B cell (primary cell): ENCODE measurements around the gene DYRK1A. TPM values are rescaled to one million over a fixed set of nuclear protein-coding genes. Genes with fewer than 3 reads are reported as not detected.
A peak's percentile ranks its signal among the peaks of the same experiment; 100 is the strongest.

ENCODE experiments used
- ATAC-seq: fragments of 200-7000 bp; cut with Tn5 transposase; one replicate; pipeline ENCODE4 v1.10.0; 2021; ENCODE audit warnings: low read depth, mild to moderate bottlenecking, moderate number of reproducible peaks, moderate library complexity
- CTCF ChIA-PET: fragments of 350-600 bp; sonication (Branson Sonifier 250); formaldehyde crosslinking; loops from one replicate; lab custom pipeline; 2021; ENCODE audit warnings: antibody characterized with exemption, inconsistent platforms; lab: Charles Lee
- POLR2A ChIA-PET: fragments of 350-600 bp; sonication (Branson Sonifier 250); formaldehyde crosslinking; loops from one replicate; lab custom pipeline; 2021; ENCODE audit warnings: antibody characterized with exemption; lab: Charles Lee
- DNase-seq: peaks from one replicate; pipeline ENCODE4 v3.0.0; 2013
- H2AFZ ChIP-seq: 2 replicates; pipeline ENCODE4 v1.6.1; 2012; ENCODE audit warnings: mild to moderate bottlenecking, low read depth, low read length; ENCODE audit not compliant: insufficient read depth, poor library complexity, severe bottlenecking
- H3K27ac ChIP-seq, 2 donors: 1 replicate in 1 of 2; 2 replicates in 1 of 2; pipeline ENCODE4 v1.5.1; 2012 to 2013; ENCODE audit warnings: low read length in 2 of 2, mild to moderate bottlenecking in 2 of 2, moderate library complexity in 1 of 2
- H3K27me3 ChIP-seq, 4 experiments: fragments of 200-600 bp in 1 of 4; sonication (generic) in 1 of 4; replicated peaks in 1 of 4; 1 replicate in 2 of 4; 2 replicates in 2 of 4; pipeline versions ENCODE4 v1.6.1 to v1.7.0; 2013 to 2016; ENCODE audit warnings: low read length in 3 of 4, mild to moderate bottlenecking in 2 of 4, mixed read lengths in 1 of 4, moderate library complexity in 1 of 4; ENCODE audit not compliant: insufficient read depth in 4 of 4, control insufficient read depth in 3 of 4; ENCODE audit errors: control extremely low read depth in 1 of 4
- H3K36me3 ChIP-seq, 2 experiments: replicated peaks in 1 of 2; 1 replicate in 1 of 2; 2 replicates in 1 of 2; pipeline versions ENCODE4 v1.6.1 to v1.7.1; 2013; ENCODE audit warnings: low read length in 1 of 2; ENCODE audit not compliant: insufficient read depth in 2 of 2, control insufficient read depth in 1 of 2; ENCODE audit errors: control extremely low read depth in 1 of 2, extremely low read depth in 1 of 2
- H3K4me1 ChIP-seq, 2 donors: fragments of 200-600 bp in 1 of 2; sonication (generic) in 1 of 2; 1 replicate in 1 of 2; 2 replicates in 1 of 2; pipeline versions ENCODE4 v1.5.1 to v1.6.1; 2013 to 2017; ENCODE audit warnings: low read length in 2 of 2; ENCODE audit not compliant: control insufficient read depth in 2 of 2, insufficient read depth in 2 of 2
- H3K4me2 ChIP-seq: replicated peaks from 2 replicates; pipeline ENCODE3; 2012; ENCODE audit warnings: mild to moderate bottlenecking, low read depth, low read length; ENCODE audit not compliant: poor library complexity, severe bottlenecking
- H3K4me3 ChIP-seq, 5 experiments: fragments of 200-600 bp in 1 of 5; sonication (generic) in 1 of 5; 1 replicate in 3 of 5; 2 replicates in 2 of 5; pipeline versions ENCODE4 v1.5.1 to v1.7.0; 2011 to 2016; ENCODE audit warnings: low read length in 4 of 5, mild to moderate bottlenecking in 4 of 5, low read depth in 2 of 5, control low read depth in 1 of 5, moderate library complexity in 1 of 5; ENCODE audit not compliant: insufficient read depth in 1 of 5; ENCODE audit errors: control extremely low read depth in 1 of 5, extremely low read depth in 1 of 5
- H3K79me2 ChIP-seq: fragments of 200-600 bp; sonication (generic); one replicate; pipeline ENCODE4 v1.6.0; 2016; ENCODE audit warnings: low read length; ENCODE audit not compliant: control insufficient read depth, insufficient read depth
- H3K9ac ChIP-seq: fragments of 200-600 bp; sonication (generic); 2 replicates; pipeline ENCODE4 v1.6.1; 2017; ENCODE audit warnings: mild to moderate bottlenecking, low read length, moderate library complexity
- H3K9me3 ChIP-seq, 3 donors: one replicate each; pipeline versions ENCODE4 v1.6.1 to v1.7.1; 2013; ENCODE audit warnings: low read length in 2 of 3; ENCODE audit not compliant: control insufficient read depth in 2 of 3, insufficient read depth in 1 of 3; ENCODE audit errors: control extremely low read depth in 1 of 3
- H4K20me1 ChIP-seq: 2 replicates; pipeline ENCODE4 v1.6.0; 2012; ENCODE audit warnings: mild to moderate bottlenecking, low read length; ENCODE audit not compliant: insufficient read depth, control insufficient read depth, poor library complexity, severe bottlenecking
- H3K27ac Mint-ChIP-seq: one replicate; pipeline ENCODE4 v1.8.0; 2021; ENCODE audit warnings: mixed read lengths
- H3K27me3 Mint-ChIP-seq: one replicate; pipeline ENCODE4 v1.8.0; 2021; ENCODE audit warnings: mixed read lengths
- H3K4me1 Mint-ChIP-seq: one replicate; pipeline ENCODE4 v1.8.0; 2021; ENCODE audit warnings: mixed read lengths
- H3K4me3 Mint-ChIP-seq: one replicate; pipeline ENCODE4 v1.8.0; 2021; ENCODE audit warnings: mixed read lengths
- H3K9me3 Mint-ChIP-seq: one replicate; pipeline ENCODE4 v1.8.0; 2022; ENCODE audit warnings: mixed read lengths; ENCODE audit not compliant: insufficient read depth
- EZH2 ChIP-seq: IDR thresholded peaks from 2 replicates; pipeline ENCODE4 v1.6.1; 2012; ENCODE audit warnings: borderline replicate concordance, low read depth, mild to moderate bottlenecking, moderate library complexity, low read length; ENCODE audit not compliant: insufficient read depth, poor library complexity, severe bottlenecking
- WGBS: methylation state at CpG from one replicate; pipeline ENCODE4 v1.1.5; 2013; ENCODE audit warnings: missing lambda C conversion rate; ENCODE audit not compliant: insufficient coverage; 5-methylcytosine and 5-hydroxymethylcytosine counted together
- intact Hi-C: fragments of 100-400 bp; cut with micrococcal nuclease; formaldehyde crosslinking; loops from one replicate; pipeline ENCODE4 v1.10.0; 2022
- polyA plus RNA-seq: library from polyadenylated mRNA; depleted of rRNA; stranded (reverse); fragments of >200 nt; gene quantifications from 2 replicates; pipeline ENCODE4 v1.2.3, GENCODE V29; 2012
- total RNA-seq, 2 donors: library from RNA; stranded (reverse); fragments of 120-200 nt in 1 of 2; gene quantifications; 1 replicate in 1 of 2; 2 replicates in 1 of 2; pipeline versions ENCODE4 v1.2.3 to v1.2.4, GENCODE V29; 2013 to 2022
- TF ChIP-seq, protein P1 (sequence below): fragments of 200-600 bp; IDR thresholded peaks from one replicate; pipeline ENCODE4 v1.8.0; 2022; ENCODE audit warnings: antibody characterized with exemption, mild to moderate bottlenecking

The DYRK1A gene
- total and polyA plus RNA-seq, 2 donors (not counting 1 experiment from before 2014, with no cell fraction given), result 46.6 to 147 TPM

DNA sequence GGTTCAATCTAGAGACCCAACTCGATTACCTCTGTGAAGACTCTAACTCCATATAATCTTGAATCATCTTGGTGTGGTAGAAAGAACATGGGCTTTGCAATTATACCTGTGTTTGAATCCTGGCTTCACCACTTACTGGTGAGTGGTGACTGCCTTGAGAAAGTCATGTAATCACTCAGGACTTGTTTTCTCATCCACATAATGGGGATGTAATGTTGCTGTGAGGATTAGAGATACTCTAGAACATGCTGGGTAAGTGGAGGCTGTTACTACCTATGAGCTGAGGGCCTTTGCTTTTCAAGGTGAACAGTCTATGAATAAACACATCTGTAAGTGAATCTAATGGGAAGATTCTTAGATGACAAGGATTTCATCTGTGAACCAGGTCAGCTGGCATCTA is 2.6 kb upstream of the DYRK1A start:
- H3K79me2 ChIP-seq, result peaks cover 14% of the 10 kb centered on the region
- no peaks in the 10 kb centered on the region for H3K9me3 ChIP-seq
- H3K27me3 ChIP-seq, result no peaks in the 10 kb centered on the region
- Mint-ChIP-seq H3K9me3 (no peaks in the 10 kb centered on the region), H3K4me3 (peak overlapping the region; percentile 42), H3K27ac (no peak overlapping the region), H3K27me3 (no peaks in the 10 kb centered on the region), H3K4me1 (peaks cover 21% of the 10 kb centered on the region)
- intact Hi-C loops, result loop anchor here (2.0 to 10.0 kb wide), 2 partner anchors 143 to 1299 kb away; partner anchors contain the start of gene SETD4
- no peak overlapping the region for H3K4me3 ChIP-seq
- no peaks in the 10 kb centered on the region for H3K36me3 ChIP-seq
- H3K9ac ChIP-seq, result no peak overlapping the region
- peaks cover 13 to 23% of the 10 kb centered on the region in 2 donors for H3K4me1 ChIP-seq
- TF ChIP-seq EZH2, result no peak
- TF ChIP-seq, protein P1, sequence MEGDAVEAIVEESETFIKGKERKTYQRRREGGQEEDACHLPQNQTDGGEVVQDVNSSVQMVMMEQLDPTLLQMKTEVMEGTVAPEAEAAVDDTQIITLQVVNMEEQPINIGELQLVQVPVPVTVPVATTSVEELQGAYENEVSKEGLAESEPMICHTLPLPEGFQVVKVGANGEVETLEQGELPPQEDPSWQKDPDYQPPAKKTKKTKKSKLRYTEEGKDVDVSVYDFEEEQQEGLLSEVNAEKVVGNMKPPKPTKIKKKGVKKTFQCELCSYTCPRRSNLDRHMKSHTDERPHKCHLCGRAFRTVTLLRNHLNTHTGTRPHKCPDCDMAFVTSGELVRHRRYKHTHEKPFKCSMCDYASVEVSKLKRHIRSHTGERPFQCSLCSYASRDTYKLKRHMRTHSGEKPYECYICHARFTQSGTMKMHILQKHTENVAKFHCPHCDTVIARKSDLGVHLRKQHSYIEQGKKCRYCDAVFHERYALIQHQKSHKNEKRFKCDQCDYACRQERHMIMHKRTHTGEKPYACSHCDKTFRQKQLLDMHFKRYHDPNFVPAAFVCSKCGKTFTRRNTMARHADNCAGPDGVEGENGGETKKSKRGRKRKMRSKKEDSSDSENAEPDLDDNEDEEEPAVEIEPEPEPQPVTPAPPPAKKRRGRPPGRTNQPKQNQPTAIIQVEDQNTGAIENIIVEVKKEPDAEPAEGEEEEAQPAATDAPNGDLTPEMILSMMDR, result no peak
- ATAC-seq (no peak), DNase-seq (no peak)
- H3K4me2 ChIP-seq, result no peak overlapping the region
- no CpG with 5 or more reads among the region's 1 CpG for WGBS
- H2AFZ ChIP-seq, result no peak overlapping the region
- ChIA-PET POLR2A (no interaction called here), CTCF (interaction anchor here (1.1 kb wide), 1 partner anchor 143 kb away, joined by 3 read pairs; no protein-coding TSS in a partner anchor)
- peaks cover 7% of the 10 kb centered on the region for H4K20me1 ChIP-seq
- H3K27ac ChIP-seq, result peak overlapping the region in 1 of 2 donors; percentile 14

DNA sequence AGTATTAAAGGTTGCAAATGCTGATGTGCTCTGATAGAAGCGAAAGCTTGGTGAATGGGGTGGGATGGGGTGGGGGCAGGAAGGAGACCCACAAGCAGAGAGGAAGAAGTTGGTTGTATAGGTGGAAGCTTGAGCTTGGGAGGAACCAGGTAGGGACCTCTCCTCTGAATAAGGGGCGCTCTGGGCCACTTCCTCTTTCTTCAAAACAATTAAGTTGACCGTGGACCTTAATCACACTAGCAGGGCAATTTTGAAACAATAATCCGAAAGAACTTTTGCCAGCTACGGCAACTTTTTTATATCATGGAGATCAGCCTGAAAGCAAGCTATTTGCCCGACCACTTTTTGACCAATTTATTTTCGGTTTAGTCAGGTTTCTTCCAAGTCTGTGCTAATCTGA is 1.9 kb upstream of the DYRK1A start:
- 0% methylated on average over 4 of the region's 7 CpGs for WGBS
- Histone ChIP-seq H3K9ac (peak overlapping the region; percentile 91), H3K36me3 (no peaks in the 10 kb centered on the region), H4K20me1 (peaks cover 10% of the 10 kb centered on the region), H3K79me2 (peaks cover 22% of the 10 kb centered on the region), H3K4me3 (peak overlapping the region in 4 of 5 experiments; percentile 2 to 87 (median 82)), H3K4me1 (peaks cover 21 to 27% of the 10 kb centered on the region in 2 donors), H3K27me3 (no peaks in the 10 kb centered on the region), H2AFZ (peak overlapping the region; percentile 13), H3K9me3 (no peaks in the 10 kb centered on the region), H3K27ac (peak overlapping the region in 1 of 2 donors; percentile 98), H3K4me2 (peak overlapping the region; percentile 84)
- ChIA-PET POLR2A (interaction anchor here (0.7 to 2.5 kb wide), 3 partner anchors 94 to 199 kb away, joined by 3 to 15 read pairs (median 5); partner anchors contain the start of gene VPS26C), CTCF (interaction anchor here (0.9 to 1.6 kb wide), 4 partner anchors 75 to 144 kb away, joined by 3 to 5 read pairs (median 4); partner anchors contain the start of gene VPS26C)
- Mint-ChIP-seq H3K4me3 (peak overlapping the region; percentile 72), H3K27me3 (no peaks in the 10 kb centered on the region), H3K4me1 (peaks cover 29% of the 10 kb centered on the region), H3K27ac (peak overlapping the region; percentile 57), H3K9me3 (no peaks in the 10 kb centered on the region)
- ATAC-seq (no peak), DNase-seq (peak; percentile 65)
- no peak for TF ChIP-seq EZH2
- intact Hi-C loops, result loop anchor here (1.0 to 10.0 kb wide), 8 partner anchors 98 to 1300 kb away; partner anchors contain the start of genes DOP1B, MORC3 and SETD4
